GM12874 (cell line): ENCODE measurements around the gene LYL1.

Experiments used
- CTCF ChIP-seq: IDR thresholded peaks from 2 replicates; pipeline ENCODE4 v1.5.1; 2011; ENCODE audit warnings: low read depth, mild to moderate bottlenecking, control low read depth, low read length, moderate library complexity; ENCODE audit not compliant: insufficient read depth

Gene LYL1

GRCh38 chr19:13100031-13100588 lies 2.5 kb downstream of the LYL1 start:
- TF ChIP-seq CTCF: no peak

GRCh38 chr19:13099073-13099999 lies 3.3 kb downstream of the LYL1 start:
- TF ChIP-seq CTCF: no peak

- no peak for TF ChIP-seq CTCF
Observed at GRCh38 chr19:13098277-13099072, 4.2 kb downstream of the LYL1 start.

DNA sequence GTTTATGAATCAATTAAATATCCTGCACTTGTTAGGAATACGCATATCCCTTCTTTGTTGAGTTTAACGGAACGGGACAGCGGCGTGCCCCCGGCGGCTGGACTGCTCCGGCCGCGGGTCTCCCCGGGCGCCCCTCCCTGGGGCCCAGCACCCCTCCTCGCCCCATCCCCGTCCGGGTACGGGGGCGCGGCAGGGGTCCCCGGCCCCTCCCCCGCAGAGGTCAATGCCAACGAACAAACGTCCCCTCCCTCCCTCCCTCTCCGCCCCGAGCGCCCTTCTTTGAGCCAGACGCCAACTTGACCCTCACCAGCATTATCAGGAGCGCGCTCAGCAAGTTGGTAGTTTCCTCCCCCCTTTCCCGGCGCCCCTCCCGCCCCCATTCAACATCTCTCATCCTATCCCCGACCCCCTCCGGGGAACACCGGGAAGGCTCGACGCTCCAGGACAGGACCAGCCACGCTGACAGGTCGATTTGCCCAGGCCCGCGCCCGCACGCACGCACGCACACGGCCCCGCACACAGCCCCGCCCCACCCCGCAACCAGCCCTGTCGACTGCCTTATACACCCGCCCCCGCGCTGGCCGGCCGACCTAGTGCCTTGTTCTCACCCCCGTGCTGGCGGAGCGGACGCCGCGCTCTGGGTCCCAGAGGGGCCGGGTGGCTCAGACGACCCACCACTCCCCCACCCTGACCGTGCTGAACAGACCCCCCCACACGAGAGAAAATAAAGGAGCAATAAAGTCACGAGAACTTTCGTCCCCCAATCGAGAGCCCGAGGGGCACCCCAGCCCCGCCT lies 5.0 kb downstream of the LYL1 start:
- TF ChIP-seq CTCF: no peak

GRCh38 chr19:13097033-13097462 lies 5.6 kb downstream of the LYL1 start:
- TF ChIP-seq CTCF: no peak

- no peak for TF ChIP-seq CTCF
Observed at GRCh38 chr19:13095934-13096927, 6.4 kb downstream of the LYL1 start.
